ENCODE measurements around the gene LHFPL2.

LHFPL2 gene

DNA sequence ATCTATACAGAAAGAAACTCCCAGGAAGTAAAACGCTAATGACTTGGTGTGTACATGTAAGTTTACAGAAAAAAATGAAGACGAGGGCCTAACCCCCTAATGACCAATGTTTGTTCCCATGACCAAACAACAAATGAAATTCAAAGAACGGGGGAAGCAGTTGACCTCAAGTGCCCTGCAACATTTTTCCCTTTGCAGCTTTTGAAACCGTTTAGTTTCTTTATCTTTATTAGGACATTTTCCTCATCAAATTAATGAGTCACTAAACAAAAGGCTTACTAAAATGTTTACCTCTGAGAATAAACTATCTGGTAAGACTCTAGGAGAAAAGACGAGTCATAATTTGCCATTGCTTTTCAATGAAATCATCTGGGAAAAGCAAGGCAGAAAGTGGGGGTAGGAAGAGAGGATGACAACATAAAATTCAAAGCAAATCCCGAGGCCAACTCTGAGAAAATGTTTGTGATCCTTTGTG is 57.4 kb downstream of the LHFPL2 start:
- H3K27me3 ChIP-seq (ENCODE audit: control insufficient read depth in 1 of 2, insufficient read depth in 2 of 2, low read length in 2 of 2): no peaks in the 10 kb centered on the region
- H3K9me3 ChIP-seq (ENCODE audit: low read length): no peaks in the 10 kb centered on the region
- peaks cover 81% of the 10 kb centered on the region for H3K4me1 ChIP-seq (ENCODE audit: insufficient read depth, low read length)
- H3K27ac ChIP-seq (ENCODE audit: low read depth, low read length): no peak overlapping the region
- H3K9ac ChIP-seq (ENCODE audit: low read length): no peak overlapping the region
- H3K4me3 ChIP-seq (ENCODE audit: low read depth in 1 of 2, low read length in 2 of 2): peak overlapping the region in 1 of 2 donors; percentile 4
- H3K36me3 ChIP-seq (ENCODE audit: insufficient read depth, low read length): peaks cover 3% of the 10 kb centered on the region

DNA sequence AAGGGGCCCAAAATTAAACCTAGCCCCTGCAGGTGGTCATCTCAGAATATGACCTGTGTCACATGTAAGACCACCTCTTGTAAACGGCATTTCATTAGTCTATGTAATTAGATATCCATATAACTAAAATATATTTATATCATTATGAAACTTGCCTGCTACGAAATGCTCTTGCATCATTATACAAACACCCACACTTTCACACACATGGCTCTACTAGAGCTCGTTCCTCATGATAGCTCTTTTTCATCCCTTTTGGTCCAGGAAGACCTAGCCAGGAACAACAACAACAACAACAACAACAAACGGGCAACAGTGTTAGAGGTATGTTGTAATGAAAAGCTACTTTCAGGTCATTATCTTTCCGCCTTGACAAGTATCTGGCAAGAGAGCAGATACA is 58.6 kb downstream of the LHFPL2 start:
- peaks cover 69% of the 10 kb centered on the region for H3K4me1 ChIP-seq (ENCODE audit: insufficient read depth, low read length)
- H3K36me3 ChIP-seq (ENCODE audit: insufficient read depth, low read length): peaks cover 3% of the 10 kb centered on the region
- no peak overlapping the region for H3K27ac ChIP-seq (ENCODE audit: low read depth, low read length)

DNA sequence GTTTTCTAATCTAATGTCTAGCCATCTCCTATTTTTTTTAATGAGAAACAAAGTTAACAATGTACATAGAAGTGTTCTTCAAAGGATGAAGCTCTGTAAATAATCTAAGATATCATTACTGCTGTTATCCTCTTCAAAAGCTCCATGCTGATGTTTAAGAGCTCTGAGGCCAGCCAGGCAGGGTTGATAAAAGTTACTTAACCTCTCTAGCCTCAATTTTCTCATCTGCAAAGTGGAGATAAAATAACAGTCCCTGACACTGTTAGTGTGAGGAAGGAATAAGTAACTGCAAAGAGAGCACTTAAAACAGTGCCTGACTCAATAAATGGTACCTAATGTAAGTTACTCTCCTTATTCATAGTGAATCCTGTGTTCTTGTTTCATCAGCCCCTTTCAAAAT is 60.1 kb downstream of the LHFPL2 start:
- Histone ChIP-seq H3K36me3 (ENCODE audit: insufficient read depth, low read length) (peaks cover 3% of the 10 kb centered on the region), H3K9me3 (ENCODE audit: low read length) (no peaks in the 10 kb centered on the region), H3K27me3 (ENCODE audit: control insufficient read depth in 1 of 2, insufficient read depth in 2 of 2, low read length in 2 of 2) (no peaks in the 10 kb centered on the region), H3K9ac (ENCODE audit: low read length) (no peak overlapping the region), H3K4me1 (ENCODE audit: insufficient read depth, low read length) (peaks cover 54% of the 10 kb centered on the region), H3K27ac (ENCODE audit: low read depth, low read length) (no peak overlapping the region), H3K4me3 (ENCODE audit: low read depth in 1 of 2, low read length in 2 of 2) (no peak overlapping the region)

More for the DNA sequence above, 58.6 kb downstream of the LHFPL2 start:
- H3K27me3 ChIP-seq (ENCODE audit: control insufficient read depth in 1 of 2, insufficient read depth in 2 of 2, low read length in 2 of 2): no peaks in the 10 kb centered on the region
- no peak overlapping the region for H3K4me3 ChIP-seq (ENCODE audit: low read depth in 1 of 2, low read length in 2 of 2)
- H3K9ac ChIP-seq (ENCODE audit: low read length): no peak overlapping the region
- no peaks in the 10 kb centered on the region for H3K9me3 ChIP-seq (ENCODE audit: low read length)

DNA sequence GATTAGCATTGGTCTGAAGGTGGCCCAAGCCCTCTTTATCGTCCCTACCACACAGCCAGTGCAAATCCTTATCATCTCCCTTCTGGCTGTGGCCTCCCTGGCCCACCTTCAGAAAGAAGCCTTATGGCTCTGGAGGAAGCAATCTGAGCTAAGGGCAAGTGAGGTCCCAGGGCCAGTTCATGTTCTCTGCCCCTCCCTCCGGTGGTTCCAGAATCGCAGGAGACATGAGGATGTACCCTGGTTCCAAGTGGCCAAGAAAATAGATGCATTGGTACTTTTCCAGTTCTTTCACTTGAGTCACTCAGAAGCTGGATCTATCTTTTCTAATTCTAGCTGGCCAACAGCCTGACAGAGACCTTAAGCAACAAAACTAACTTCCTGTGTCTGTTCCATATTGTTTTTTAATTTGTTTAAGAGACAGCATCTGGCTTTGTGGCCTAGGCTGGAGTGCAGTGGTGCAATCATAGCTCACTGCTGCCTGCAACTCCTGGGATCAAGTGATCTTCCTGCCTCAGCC is 60.7 kb downstream of the LHFPL2 start:
- Histone ChIP-seq H3K27me3 (ENCODE audit: control insufficient read depth in 1 of 2, insufficient read depth in 2 of 2, low read length in 2 of 2) (no peaks in the 10 kb centered on the region), H3K4me1 (ENCODE audit: insufficient read depth, low read length) (peaks cover 48% of the 10 kb centered on the region), H3K36me3 (ENCODE audit: insufficient read depth, low read length) (peaks cover 3% of the 10 kb centered on the region), H3K9me3 (ENCODE audit: low read length) (no peaks in the 10 kb centered on the region), H3K4me3 (ENCODE audit: low read depth in 1 of 2, low read length in 2 of 2) (no peak overlapping the region), H3K27ac (ENCODE audit: low read depth, low read length) (no peak overlapping the region), H3K9ac (ENCODE audit: low read length) (no peak overlapping the region)

DNA sequence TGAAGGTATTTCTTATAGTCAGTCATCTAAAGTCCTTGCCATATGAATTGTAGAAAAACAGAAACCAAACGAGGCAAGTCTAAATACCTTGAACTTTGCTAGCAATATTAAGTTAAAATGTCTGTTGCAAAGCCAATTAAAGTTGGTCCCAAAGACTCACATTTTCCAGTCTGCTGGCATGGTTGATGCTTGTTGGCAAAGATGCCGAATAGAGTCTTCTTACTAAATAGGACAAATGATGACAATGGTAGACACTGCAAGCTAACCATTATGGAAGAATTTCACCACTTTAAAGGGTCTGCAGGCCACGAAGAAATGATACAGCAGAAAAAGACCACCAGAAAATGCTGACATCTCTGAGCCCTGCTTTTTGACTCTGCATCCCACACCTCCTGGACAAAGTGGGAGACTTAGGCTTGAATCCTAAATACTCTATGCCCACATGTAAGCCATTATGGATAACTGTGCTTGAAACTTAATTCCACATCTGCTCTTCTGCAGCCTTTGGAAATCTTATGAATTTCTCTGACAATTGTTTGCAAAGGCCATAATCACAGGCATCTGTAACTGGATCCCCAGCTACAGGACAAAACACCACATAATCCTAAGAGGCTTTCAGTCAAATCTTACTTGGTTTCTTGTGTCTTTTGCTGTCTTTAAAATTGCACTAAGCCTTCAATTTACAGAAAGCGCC is 61.3 kb downstream of the LHFPL2 start:
- Histone ChIP-seq H3K36me3 (ENCODE audit: insufficient read depth, low read length) (peaks cover 3% of the 10 kb centered on the region), H3K4me3 (ENCODE audit: low read depth in 1 of 2, low read length in 2 of 2) (no peak overlapping the region), H3K4me1 (ENCODE audit: insufficient read depth, low read length) (peaks cover 42% of the 10 kb centered on the region), H3K9me3 (ENCODE audit: low read length) (no peaks in the 10 kb centered on the region), H3K27me3 (ENCODE audit: control insufficient read depth in 1 of 2, insufficient read depth in 2 of 2, low read length in 2 of 2) (no peaks in the 10 kb centered on the region), H3K9ac (ENCODE audit: low read length) (no peak overlapping the region), H3K27ac (ENCODE audit: low read depth, low read length) (no peak overlapping the region)

DNA sequence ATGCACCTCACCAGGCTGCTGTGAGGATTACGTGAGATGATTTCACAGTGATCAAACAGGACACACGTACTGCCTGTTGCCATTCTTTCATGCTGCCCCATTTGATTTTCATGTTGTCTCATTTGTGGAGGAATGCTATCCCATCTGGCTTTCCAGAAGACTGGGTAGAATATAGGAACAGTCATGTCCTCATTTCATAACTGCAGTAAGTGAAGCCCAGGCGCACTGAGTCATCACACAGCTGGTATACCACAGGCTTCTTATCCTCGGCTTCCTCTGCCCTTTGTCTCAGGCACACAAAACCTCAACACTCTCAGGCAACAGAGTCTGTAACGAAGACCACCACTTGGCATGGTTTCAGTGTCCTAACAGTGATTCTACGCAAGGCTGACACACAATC is 62.3 kb downstream of the LHFPL2 start:
- H3K4me3 ChIP-seq (ENCODE audit: low read depth in 1 of 2, low read length in 2 of 2): no peak overlapping the region
- no peaks in the 10 kb centered on the region for H3K9me3 ChIP-seq (ENCODE audit: low read length)
- H3K36me3 ChIP-seq (ENCODE audit: insufficient read depth, low read length): peaks cover 3% of the 10 kb centered on the region
- H3K27ac ChIP-seq (ENCODE audit: low read depth, low read length): no peak overlapping the region
- H3K9ac ChIP-seq (ENCODE audit: low read length): no peak overlapping the region
- H3K27me3 ChIP-seq (ENCODE audit: control insufficient read depth in 1 of 2, insufficient read depth in 2 of 2, low read length in 2 of 2): no peaks in the 10 kb centered on the region
- H3K4me1 ChIP-seq (ENCODE audit: insufficient read depth, low read length): peaks cover 32% of the 10 kb centered on the region

DNA sequence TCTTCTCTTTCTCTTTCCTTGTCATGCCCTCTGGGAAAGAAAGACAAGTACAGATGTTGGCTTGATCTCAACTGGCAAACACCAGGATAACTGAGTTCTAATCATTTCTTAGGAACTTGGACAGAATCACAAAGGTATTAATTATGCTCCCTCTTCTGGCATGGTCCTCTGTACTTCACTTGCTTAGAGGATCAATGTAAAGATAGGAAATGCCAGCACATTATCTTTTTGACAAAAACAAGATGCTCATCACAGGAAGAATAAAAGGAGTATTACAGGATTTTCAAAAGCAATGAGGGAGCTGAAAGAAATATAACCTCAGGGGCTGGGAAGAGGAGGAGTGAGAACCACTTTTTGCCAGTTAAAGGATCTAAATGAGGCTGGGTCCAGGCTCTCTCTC is 70.6 kb downstream of the LHFPL2 start:
- H3K27ac ChIP-seq (ENCODE audit: low read depth, low read length): peak overlapping the region; percentile 52
- no peaks in the 10 kb centered on the region for H3K27me3 ChIP-seq (ENCODE audit: control insufficient read depth in 1 of 2, insufficient read depth in 2 of 2, low read length in 2 of 2)
- H3K36me3 ChIP-seq (ENCODE audit: insufficient read depth, low read length): no peaks in the 10 kb centered on the region
- H3K9ac ChIP-seq (ENCODE audit: low read length): no peak overlapping the region
- H3K4me3 ChIP-seq (ENCODE audit: low read depth in 1 of 2, low read length in 2 of 2): peak overlapping the region in 1 of 2 donors; percentile 1
- H3K4me1 ChIP-seq (ENCODE audit: insufficient read depth, low read length): peaks cover 43% of the 10 kb centered on the region
- no peaks in the 10 kb centered on the region for H3K9me3 ChIP-seq (ENCODE audit: low read length)

DNA sequence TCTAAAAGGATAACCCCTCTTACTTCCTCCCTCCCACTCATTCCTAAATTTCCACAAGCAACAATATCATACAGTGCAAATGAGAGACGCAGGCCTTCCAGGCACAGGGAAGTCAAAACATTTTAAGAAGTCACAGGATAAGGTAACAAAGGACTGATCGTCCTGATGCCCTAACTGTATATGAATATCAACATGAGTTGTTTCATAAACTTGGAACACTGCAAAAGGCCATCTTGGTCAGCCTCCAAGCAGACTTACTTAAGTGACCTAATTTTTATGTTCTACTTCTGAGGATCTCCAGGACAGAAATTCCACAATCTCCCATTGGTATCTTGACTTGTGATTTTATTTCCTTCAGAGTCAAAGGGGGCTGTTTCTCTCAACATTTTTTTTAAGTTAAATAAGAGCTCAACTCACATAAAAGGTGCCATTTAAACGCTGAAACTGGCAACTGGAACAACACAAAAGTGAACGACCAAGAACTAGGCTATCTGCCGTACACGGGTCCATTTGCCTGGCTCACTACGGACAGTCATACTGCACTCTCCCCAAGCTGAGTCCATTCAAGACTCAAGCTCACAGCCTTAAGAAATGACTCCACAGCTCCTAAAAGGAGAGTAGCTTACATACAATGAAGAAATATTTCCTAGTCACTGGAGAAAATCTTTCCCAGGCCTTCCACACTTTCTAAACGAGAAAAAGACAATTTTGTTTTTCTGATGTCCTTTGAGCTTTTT is 71.3 kb downstream of the LHFPL2 start:
- no peaks in the 10 kb centered on the region for H3K9me3 ChIP-seq (ENCODE audit: low read length)
- no peaks in the 10 kb centered on the region for H3K27me3 ChIP-seq (ENCODE audit: control insufficient read depth in 1 of 2, insufficient read depth in 2 of 2, low read length in 2 of 2)
- no peak overlapping the region for H3K9ac ChIP-seq (ENCODE audit: low read length)
- peaks cover 46% of the 10 kb centered on the region for H3K4me1 ChIP-seq (ENCODE audit: insufficient read depth, low read length)
- H3K27ac ChIP-seq (ENCODE audit: low read depth, low read length): peak overlapping the region; percentile 52
- no peaks in the 10 kb centered on the region for H3K36me3 ChIP-seq (ENCODE audit: insufficient read depth, low read length)
- H3K4me3 ChIP-seq (ENCODE audit: low read depth in 1 of 2, low read length in 2 of 2): no peak overlapping the region

DNA sequence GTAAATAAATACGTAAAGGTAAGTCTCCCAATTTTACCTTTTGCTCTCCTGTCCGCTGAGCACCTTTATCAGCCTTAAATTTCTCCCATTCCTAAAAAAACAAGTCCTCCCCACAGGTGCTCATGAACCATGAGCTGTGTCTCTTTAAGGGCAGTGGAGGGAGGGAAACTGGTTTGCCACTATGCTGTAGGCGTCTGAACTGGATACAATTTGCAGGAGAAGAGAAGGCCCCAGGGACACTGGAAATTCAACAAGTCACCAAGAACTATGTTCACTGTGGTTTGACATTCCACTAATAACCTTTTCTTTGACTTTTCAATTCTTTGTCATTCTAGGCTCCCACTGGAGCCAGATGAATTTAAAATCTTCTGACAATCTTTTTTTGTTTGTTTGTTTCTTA is 72.2 kb downstream of the LHFPL2 start:
- Histone ChIP-seq H3K36me3 (ENCODE audit: insufficient read depth, low read length) (no peaks in the 10 kb centered on the region), H3K27ac (ENCODE audit: low read depth, low read length) (no peak overlapping the region)

DNA sequence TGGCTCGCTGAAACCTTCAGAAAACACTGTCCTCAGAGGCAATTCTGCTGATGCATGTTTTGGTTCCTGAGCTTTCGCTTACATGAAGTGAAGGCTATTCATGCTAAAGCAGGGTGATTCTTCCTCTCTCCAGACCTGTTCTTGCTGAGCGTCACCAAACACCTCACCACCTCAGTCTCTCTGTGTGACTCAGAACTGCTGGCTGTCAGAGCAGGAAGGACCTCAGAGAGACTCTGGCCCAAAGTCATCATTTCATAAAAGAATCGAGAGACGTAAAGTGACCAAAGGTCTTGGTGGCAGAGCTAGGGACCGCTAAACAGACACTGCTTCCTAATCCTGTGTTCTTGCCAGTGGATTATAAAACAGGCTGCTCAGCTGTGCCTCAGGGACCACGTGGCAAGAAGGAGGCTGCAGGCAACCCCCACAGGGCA is 73.8 kb downstream of the LHFPL2 start:
- H3K36me3 ChIP-seq (ENCODE audit: insufficient read depth, low read length): no peaks in the 10 kb centered on the region
- H3K27ac ChIP-seq (ENCODE audit: low read depth, low read length): no peak overlapping the region
- H3K4me1 ChIP-seq (ENCODE audit: insufficient read depth, low read length): peaks cover 52% of the 10 kb centered on the region
- H3K4me3 ChIP-seq (ENCODE audit: low read depth in 1 of 2, low read length in 2 of 2): no peak overlapping the region
- H3K9me3 ChIP-seq (ENCODE audit: low read length): no peaks in the 10 kb centered on the region
- H3K27me3 ChIP-seq (ENCODE audit: control insufficient read depth in 1 of 2, insufficient read depth in 2 of 2, low read length in 2 of 2): no peaks in the 10 kb centered on the region
- H3K9ac ChIP-seq (ENCODE audit: low read length): no peak overlapping the region

More for the DNA sequence above, 72.2 kb downstream of the LHFPL2 start:
- Histone ChIP-seq H3K27me3 (ENCODE audit: control insufficient read depth in 1 of 2, insufficient read depth in 2 of 2, low read length in 2 of 2) (no peaks in the 10 kb centered on the region), H3K9ac (ENCODE audit: low read length) (no peak overlapping the region), H3K4me1 (ENCODE audit: insufficient read depth, low read length) (peaks cover 46% of the 10 kb centered on the region), H3K9me3 (ENCODE audit: low read length) (no peaks in the 10 kb centered on the region), H3K4me3 (ENCODE audit: low read depth in 1 of 2, low read length in 2 of 2) (no peak overlapping the region)

DNA sequence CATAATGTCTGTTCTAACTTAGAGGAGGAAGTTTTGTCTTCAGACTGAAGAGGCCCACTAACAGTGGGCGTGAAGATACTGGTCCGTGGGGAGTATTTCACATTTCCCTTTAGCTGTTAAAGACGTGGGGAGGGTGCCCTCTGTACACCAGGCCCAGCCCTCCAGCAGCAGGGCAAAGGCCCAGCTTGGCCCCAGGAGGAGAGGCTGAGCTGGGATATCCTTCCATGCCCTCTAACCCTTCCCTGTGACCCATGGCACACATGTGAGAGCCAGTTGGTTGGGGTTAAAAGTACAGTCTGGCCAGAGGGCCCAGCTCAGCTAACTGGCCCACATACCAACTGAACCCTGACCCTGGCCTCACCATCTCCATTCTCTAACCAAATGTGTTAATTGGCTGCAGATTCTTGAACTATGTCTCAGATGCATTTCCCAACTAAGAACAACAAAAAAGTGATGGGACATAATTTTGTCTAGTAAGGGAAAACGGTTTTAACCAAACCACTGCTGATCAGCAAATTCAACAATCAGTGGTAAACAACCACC is 74.4 kb downstream of the LHFPL2 start:
- Histone ChIP-seq H3K4me3 (ENCODE audit: low read depth in 1 of 2, low read length in 2 of 2) (no peak overlapping the region), H3K4me1 (ENCODE audit: insufficient read depth, low read length) (peaks cover 57% of the 10 kb centered on the region), H3K36me3 (ENCODE audit: insufficient read depth, low read length) (no peaks in the 10 kb centered on the region), H3K27ac (ENCODE audit: low read depth, low read length) (no peak overlapping the region), H3K9ac (ENCODE audit: low read length) (no peak overlapping the region), H3K27me3 (ENCODE audit: control insufficient read depth in 1 of 2, insufficient read depth in 2 of 2, low read length in 2 of 2) (no peaks in the 10 kb centered on the region), H3K9me3 (ENCODE audit: low read length) (no peaks in the 10 kb centered on the region)

All from muscle layer of colon (tissue), 2 donors.